Fibroblast of lung (primary cell): ENCODE results near the gene TNNT3. TPM values are rescaled to one million over a fixed set of nuclear protein-coding genes. Genes with fewer than 3 reads are reported as not detected.

Experiments used
- DNase-seq, 2 donors: peaks; one replicate each; pipeline versions ENCODE4 v3.0.0 to v3.0.0-alpha.2; 2010; ENCODE audit warnings: low read depth in 2 of 2
- H2AFZ ChIP-seq: 2 replicates; pipeline ENCODE4 v1.5.1; 2012; ENCODE audit warnings: low read length, control low read depth, inconsistent platforms
- H3K27ac ChIP-seq: 2 replicates; pipeline ENCODE4 v1.5.1; 2011; ENCODE audit warnings: low read length, control low read depth; ENCODE audit not compliant: insufficient read depth
- H3K27me3 ChIP-seq: 2 replicates; pipeline ENCODE4 v1.5.1; 2011; ENCODE audit warnings: mild to moderate bottlenecking, low read length; ENCODE audit not compliant: control insufficient read depth, insufficient read depth
- H3K36me3 ChIP-seq: 2 replicates; pipeline ENCODE4 v1.5.1; 2011; ENCODE audit warnings: low read length; ENCODE audit not compliant: control insufficient read depth, insufficient read depth
- H3K4me1 ChIP-seq: 2 replicates; pipeline ENCODE4 v1.5.1; 2011; ENCODE audit warnings: low read length; ENCODE audit not compliant: control insufficient read depth, insufficient read depth; ENCODE audit errors: extremely low read depth
- H3K4me2 ChIP-seq: 2 replicates; pipeline ENCODE4 v1.5.1; 2011; ENCODE audit warnings: low read length, control low read depth; ENCODE audit not compliant: insufficient read depth; ENCODE audit errors: extremely low read depth
- H3K4me3 ChIP-seq, 4 experiments: fragments of 200-600 bp in 1 of 4; sonication (generic) in 1 of 4; replicated peaks in 1 of 4; 2 replicates each; pipeline ENCODE4 v1.5.1; 2011 to 2016; ENCODE audit warnings: low read length in 4 of 4, low read depth in 3 of 4, mild to moderate bottlenecking in 3 of 4, control low read depth in 2 of 4, inconsistent platforms in 1 of 4, mixed read lengths in 1 of 4; ENCODE audit not compliant: insufficient read depth in 1 of 4; ENCODE audit errors: control extremely low read depth in 1 of 4
- H3K79me2 ChIP-seq: 2 replicates; pipeline ENCODE4 v1.5.1; 2012; ENCODE audit warnings: mild to moderate bottlenecking, low read length, inconsistent platforms; ENCODE audit not compliant: control insufficient read depth, insufficient read depth
- H3K9ac ChIP-seq: 2 replicates; pipeline ENCODE4 v1.5.1; 2011; ENCODE audit warnings: mild to moderate bottlenecking, low read length, control low read depth; ENCODE audit not compliant: insufficient read depth
- H3K9me3 ChIP-seq: 2 replicates; pipeline ENCODE4 v1.5.1; 2012; ENCODE audit warnings: low read depth, low read length; ENCODE audit not compliant: control insufficient read depth, insufficient read depth
- H4K20me1 ChIP-seq: 2 replicates; pipeline ENCODE4 v1.5.1; 2011; ENCODE audit warnings: low read length; ENCODE audit not compliant: control insufficient read depth, insufficient read depth; ENCODE audit errors: extremely low read depth
- CTCF ChIP-seq, 2 donors: IDR thresholded peaks in 1 of 2; conservative IDR thresholded peaks in 1 of 2; 1 replicate in 1 of 2; 2 replicates in 1 of 2; pipeline ENCODE4 v1.5.1; 2011 to 2012; ENCODE audit warnings: low read length in 2 of 2, control low read depth in 1 of 2, inconsistent platforms in 1 of 2, low read depth in 1 of 2, mild to moderate bottlenecking in 1 of 2
- EZH2 ChIP-seq: IDR thresholded peaks from 2 replicates; pipeline ENCODE4 v1.5.1; 2012; ENCODE audit warnings: low read length, control low read depth, mild to moderate bottlenecking; ENCODE audit errors: missing control alignments
- polyA plus RNA-seq, 2 donors: library from polyadenylated mRNA; depleted of rRNA in 1 of 2; stranded (reverse) in 1 of 2; unstranded in 1 of 2; fragments of >200 nt; gene quantifications; 2 replicates each; pipeline ENCODE4 v1.2.1, GENCODE V29; 2011 to 2012; ENCODE audit warnings: missing spikeins in 1 of 2
- total RNA-seq: library from RNA; depleted of rRNA; stranded (reverse); fragments of >200 nt; gene quantifications from 2 replicates; pipeline ENCODE4 v1.2.1, GENCODE V29; 2014

The TNNT3 gene
- total and polyA plus RNA-seq, 2 donors (not counting 1 experiment from before 2014, with no cell fraction given) = not detected

- H3K9me3 ChIP-seq = no peaks in the 10 kb centered on the region
- no peaks in the 10 kb centered on the region for H4K20me1 ChIP-seq
- no peak for DNase-seq
- H3K4me1 ChIP-seq = no peaks in the 10 kb centered on the region
- no peak overlapping the region for H3K4me2 ChIP-seq
- no peak for TF ChIP-seq CTCF (conservative IDR thresholded peaks at IDR 0.05 in 1 of 2, IDR thresholded peaks at IDR 0.05 in 1 of 2; ENCODE audit: low read depth in 1 of 2, low read length in 2 of 2)
- no peak for TF ChIP-seq EZH2
- H3K4me3 ChIP-seq = no peak overlapping the region
- H3K9ac ChIP-seq = no peak overlapping the region
- H3K27ac ChIP-seq = no peak overlapping the region
- no peaks in the 10 kb centered on the region for H3K27me3 ChIP-seq
- no peak overlapping the region for H2AFZ ChIP-seq
- H3K79me2 ChIP-seq = no peaks in the 10 kb centered on the region
- H3K36me3 ChIP-seq = no peaks in the 10 kb centered on the region
Observed at GRCh38 chr11:1978720-1979473, 59.4 kb downstream of the TNNT3 start.

- no peaks in the 10 kb centered on the region for H3K27me3 ChIP-seq
- no peaks in the 10 kb centered on the region for H4K20me1 ChIP-seq
- no peak for DNase-seq
- H3K9me3 ChIP-seq = no peaks in the 10 kb centered on the region
- TF ChIP-seq CTCF (conservative IDR thresholded peaks at IDR 0.05 in 1 of 2, IDR thresholded peaks at IDR 0.05 in 1 of 2; ENCODE audit: low read depth in 1 of 2, low read length in 2 of 2) = no peak
- no peak for TF ChIP-seq EZH2
- no peak overlapping the region for H3K27ac ChIP-seq
- no peaks in the 10 kb centered on the region for H3K79me2 ChIP-seq
- no peak overlapping the region for H3K4me2 ChIP-seq
- no peak overlapping the region for H3K9ac ChIP-seq
- no peak overlapping the region for H3K4me3 ChIP-seq
- H2AFZ ChIP-seq = no peak overlapping the region
- H3K36me3 ChIP-seq = no peaks in the 10 kb centered on the region
- H3K4me1 ChIP-seq = no peaks in the 10 kb centered on the region
Observed at GRCh38 chr11:1979607-1980006, 60.1 kb downstream of the TNNT3 start.

GRCh38 chr11:1982873-1983600 is 63.5 kb downstream of the TNNT3 start:
- DNase-seq = no peak
- Histone ChIP-seq H3K27ac (no peak overlapping the region), H3K9me3 (no peaks in the 10 kb centered on the region), H3K4me2 (no peak overlapping the region), H4K20me1 (no peaks in the 10 kb centered on the region), H3K4me3 (no peak overlapping the region), H3K4me1 (no peaks in the 10 kb centered on the region), H2AFZ (no peak overlapping the region), H3K79me2 (no peaks in the 10 kb centered on the region), H3K27me3 (no peaks in the 10 kb centered on the region), H3K36me3 (no peaks in the 10 kb centered on the region), H3K9ac (no peak overlapping the region)
- TF ChIP-seq EZH2 (no peak), CTCF (conservative IDR thresholded peaks at IDR 0.05 in 1 of 2, IDR thresholded peaks at IDR 0.05 in 1 of 2; ENCODE audit: low read depth in 1 of 2, low read length in 2 of 2) (no peak)
